SK-N-SH (cell line): ENCODE measurements around the gene ADAMTS2.

Experiments used
- EP300 ChIP-seq, 2 experiments: IDR thresholded peaks; 2 replicates each; pipeline versions ENCODE4 v1.4.0 to v1.6.1; 2012; ENCODE audit warnings: borderline replicate concordance in 1 of 2, low read depth in 1 of 2, low read length in 1 of 2
- EZH2phosphoT487 ChIP-seq: fragments of 200-600 bp; sonication (generic); IDR thresholded peaks from 2 replicates; pipeline ENCODE4 v1.6.1; 2017; ENCODE audit warnings: low read depth, mixed run types, mild to moderate bottlenecking, antibody characterized with exemption, moderate library complexity, borderline replicate concordance
- MXI1 ChIP-seq: IDR thresholded peaks from 2 replicates; pipeline ENCODE4 v1.6.1; 2012; ENCODE audit warnings: mild to moderate bottlenecking, low read depth, low read length, improper control_type of control experiment
- SMC3 ChIP-seq: IDR thresholded peaks from 2 replicates; pipeline ENCODE4 v1.6.1; 2012; ENCODE audit warnings: low read depth, low read length, improper control_type of control experiment
- TF ChIP-seq, protein P1 (sequence below): fragments of 200-600 bp; sonication (generic); IDR thresholded peaks from 2 replicates; pipeline ENCODE4 v1.6.1; 2017; ENCODE audit warnings: antibody characterized with exemption, mild to moderate bottlenecking, moderate library complexity

DNA sequence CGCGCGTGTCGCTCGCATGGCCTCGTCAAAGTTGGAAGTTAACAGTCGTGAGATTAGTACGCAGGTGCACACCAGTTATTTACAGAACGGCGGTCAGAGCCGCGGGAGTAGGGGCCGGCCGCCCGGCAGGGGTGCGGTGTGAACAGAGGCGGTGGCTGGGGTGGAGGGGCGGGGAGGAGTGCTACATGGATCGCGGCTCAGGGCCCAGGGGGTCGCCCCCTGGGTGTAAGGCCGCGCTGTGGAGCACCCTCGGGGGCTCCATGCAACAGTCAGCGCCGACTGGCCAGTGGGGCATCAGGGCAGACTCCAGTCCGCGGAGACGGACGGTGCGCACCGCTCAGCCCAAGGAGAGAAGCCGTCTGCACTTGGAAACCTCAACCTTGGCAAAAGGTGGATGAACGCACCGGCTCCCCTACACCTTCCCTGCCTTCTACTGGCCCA lies 224.8 kb downstream of the ADAMTS2 start:
- TF ChIP-seq SMC3 (no peak), EP300 (IDR thresholded peaks at IDR 0.05; ENCODE audit: borderline replicate concordance in 1 of 2, low read depth in 1 of 2, low read length in 1 of 2) (no peak), MXI1 (no peak), EZH2phosphoT487 (no peak)
- TF ChIP-seq, protein P1, sequence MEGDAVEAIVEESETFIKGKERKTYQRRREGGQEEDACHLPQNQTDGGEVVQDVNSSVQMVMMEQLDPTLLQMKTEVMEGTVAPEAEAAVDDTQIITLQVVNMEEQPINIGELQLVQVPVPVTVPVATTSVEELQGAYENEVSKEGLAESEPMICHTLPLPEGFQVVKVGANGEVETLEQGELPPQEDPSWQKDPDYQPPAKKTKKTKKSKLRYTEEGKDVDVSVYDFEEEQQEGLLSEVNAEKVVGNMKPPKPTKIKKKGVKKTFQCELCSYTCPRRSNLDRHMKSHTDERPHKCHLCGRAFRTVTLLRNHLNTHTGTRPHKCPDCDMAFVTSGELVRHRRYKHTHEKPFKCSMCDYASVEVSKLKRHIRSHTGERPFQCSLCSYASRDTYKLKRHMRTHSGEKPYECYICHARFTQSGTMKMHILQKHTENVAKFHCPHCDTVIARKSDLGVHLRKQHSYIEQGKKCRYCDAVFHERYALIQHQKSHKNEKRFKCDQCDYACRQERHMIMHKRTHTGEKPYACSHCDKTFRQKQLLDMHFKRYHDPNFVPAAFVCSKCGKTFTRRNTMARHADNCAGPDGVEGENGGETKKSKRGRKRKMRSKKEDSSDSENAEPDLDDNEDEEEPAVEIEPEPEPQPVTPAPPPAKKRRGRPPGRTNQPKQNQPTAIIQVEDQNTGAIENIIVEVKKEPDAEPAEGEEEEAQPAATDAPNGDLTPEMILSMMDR: no peak
